ENCODE data around the gene MANBA.

MANBA gene

GRCh38 chr4:102760645-102761295 lies at the start of gene MANBA:
MANBA (minus strand) TSS chr4:102760968; CDS start chr4:102760894, 74 bp downstream.
- DNase-seq (ENCODE audit: low read depth): peak; percentile 65

GRCh38 chr4:102809691-102810090 lies 48.9 kb upstream of the MANBA start:
- no peak for DNase-seq (ENCODE audit: low read depth)

- DNase-seq (ENCODE audit: low read depth): no peak
These were observed 48.4 kb upstream of the MANBA start for GRCh38 chr4:102809190-102809589.

GRCh38 chr4:102808009-102808408 lies 47.2 kb upstream of the MANBA start:
- no peak for DNase-seq (ENCODE audit: low read depth)

GRCh38 chr4:102807345-102807744 lies 46.6 kb upstream of the MANBA start:
- DNase-seq (ENCODE audit: low read depth): no peak

- no peak for DNase-seq (ENCODE audit: low read depth)
These were observed 39.0 kb upstream of the MANBA start for GRCh38 chr4:102799816-102800215.

GRCh38 chr4:102794999-102795398 lies 34.2 kb upstream of the MANBA start:
- no peak for DNase-seq (ENCODE audit: low read depth)

GRCh38 chr4:102792361-102792936 lies 31.7 kb upstream of the MANBA start:
- DNase-seq (ENCODE audit: low read depth): no peak

- DNase-seq (ENCODE audit: low read depth): no peak
These were observed 30.6 kb upstream of the MANBA start for GRCh38 chr4:102791318-102791835.

- no peak for DNase-seq (ENCODE audit: low read depth)
These were observed 28.5 kb upstream of the MANBA start for GRCh38 chr4:102789317-102789717.

GRCh38 chr4:102787944-102788343 lies 27.2 kb upstream of the MANBA start:
- DNase-seq (ENCODE audit: low read depth): no peak

- no peak for DNase-seq (ENCODE audit: low read depth)
These were observed 26.5 kb upstream of the MANBA start for GRCh38 chr4:102787096-102787881.

- no peak for DNase-seq (ENCODE audit: low read depth)
These were observed 25.5 kb upstream of the MANBA start for GRCh38 chr4:102786279-102786678.

GRCh38 chr4:102783006-102783405 lies 22.2 kb upstream of the MANBA start:
- DNase-seq (ENCODE audit: low read depth): no peak

- no peak for DNase-seq (ENCODE audit: low read depth)
These were observed 20.8 kb upstream of the MANBA start for GRCh38 chr4:102781570-102781969.

- DNase-seq (ENCODE audit: low read depth): no peak
These were observed 19.8 kb upstream of the MANBA start for GRCh38 chr4:102780476-102781144.

GRCh38 chr4:102779204-102779603 lies 18.4 kb upstream of the MANBA start:
- no peak for DNase-seq (ENCODE audit: low read depth)

- DNase-seq (ENCODE audit: low read depth): no peak
These were observed 18.0 kb upstream of the MANBA start for GRCh38 chr4:102778720-102779119.

GRCh38 chr4:102775805-102776204 lies 15.0 kb upstream of the MANBA start:
- no peak for DNase-seq (ENCODE audit: low read depth)

GRCh38 chr4:102774254-102774653 lies 13.5 kb upstream of the MANBA start:
- no peak for DNase-seq (ENCODE audit: low read depth)

- no peak for DNase-seq (ENCODE audit: low read depth)
These were observed 12.1 kb upstream of the MANBA start for GRCh38 chr4:102772738-102773340.

GRCh38 chr4:102764901-102765300 lies 4.1 kb upstream of the MANBA start:
- DNase-seq (ENCODE audit: low read depth): no peak
